Measurements from ENCODE around the gene ARRB2. TPM values are rescaled to one million over a fixed set of nuclear protein-coding genes. Genes with fewer than 3 reads are reported as not detected.

ARRB2 gene
- polyA plus RNA-seq, 1 donor (not counting 4 experiments of a cell fraction or from before 2014, with no cell fraction given): 11.5 TPM

- Histone ChIP-seq H3K4me3 (ENCODE audit: control insufficient read depth in 2 of 3, extremely low read depth in 1 of 3, insufficient read depth in 2 of 3, low read depth in 1 of 3, low read length in 3 of 3) (no peak overlapping the region), H3K9ac (ENCODE audit: control insufficient read depth, extremely low read depth, insufficient read depth, low read length) (no peak overlapping the region), H3K27ac (ENCODE audit: control insufficient read depth, insufficient read depth, low read length) (no peak overlapping the region), H4K20me1 (ENCODE audit: control insufficient read depth, extremely low read depth, insufficient read depth, low read length) (no peaks in the 10 kb centered on the region), H3K4me1 (ENCODE audit: control insufficient read depth, extremely low read depth, insufficient read depth, low read length) (no peaks in the 10 kb centered on the region), H2AFZ (ENCODE audit: control insufficient read depth, low read length) (no peak overlapping the region), H3K79me2 (ENCODE audit: control insufficient read depth, insufficient read depth, low read length) (no peaks in the 10 kb centered on the region), H3K4me2 (ENCODE audit: control insufficient read depth, extremely low read depth, insufficient read depth, low read depth, low read length) (no peak overlapping the region), H3K27me3 (ENCODE audit: control insufficient read depth, extremely low read depth, insufficient read depth, low read length) (peaks cover 15% of the 10 kb centered on the region), H3K36me3 (ENCODE audit: control insufficient read depth in 2 of 2, extremely low read depth in 1 of 2, insufficient read depth in 2 of 2, low read length in 2 of 2) (no peaks in the 10 kb centered on the region), H3K9me3 (ENCODE audit: control insufficient read depth, low read depth, low read length) (no peaks in the 10 kb centered on the region), H3K9me1 (ENCODE audit: control insufficient read depth, extremely low read depth, insufficient read depth, low read length) (no peaks in the 10 kb centered on the region)
- FAIRE-seq (no peak), DNase-seq (ENCODE audit: low read depth, low spot score) (no peak)
- dilution Hi-C loops (cut with MboI; ENCODE audit: extremely low pct_ligation_motif_present, low sequenced_read_pairs): no loop called here
- TF ChIP-seq EZH2 (IDR thresholded peaks at IDR 0.05; ENCODE audit: low read length) (no peak), CTCF (optimal IDR thresholded peaks at IDR 0.05 in 1 of 3, IDR thresholded peaks at IDR 0.05 in 1 of 3, conservative IDR thresholded peaks at IDR 0.05 in 1 of 3; ENCODE audit: extremely low read depth in 1 of 3, insufficient read depth in 2 of 3, low read length in 3 of 3) (no peak)
These were observed 34.9 kb downstream of the ARRB2 start for GRCh38 chr17:4744999-4745969.

- FAIRE-seq (no peak), DNase-seq (ENCODE audit: low read depth, low spot score) (no peak)
- Histone ChIP-seq H3K4me2 (ENCODE audit: control insufficient read depth, extremely low read depth, insufficient read depth, low read depth, low read length) (no peak overlapping the region), H3K9me3 (ENCODE audit: control insufficient read depth, low read depth, low read length) (no peaks in the 10 kb centered on the region), H3K36me3 (ENCODE audit: control insufficient read depth in 2 of 2, extremely low read depth in 1 of 2, insufficient read depth in 2 of 2, low read length in 2 of 2) (no peaks in the 10 kb centered on the region), H3K27ac (ENCODE audit: control insufficient read depth, insufficient read depth, low read length) (no peak overlapping the region), H3K79me2 (ENCODE audit: control insufficient read depth, insufficient read depth, low read length) (no peaks in the 10 kb centered on the region), H3K27me3 (ENCODE audit: control insufficient read depth, extremely low read depth, insufficient read depth, low read length) (peaks cover 6% of the 10 kb centered on the region), H4K20me1 (ENCODE audit: control insufficient read depth, extremely low read depth, insufficient read depth, low read length) (no peaks in the 10 kb centered on the region), H2AFZ (ENCODE audit: control insufficient read depth, low read length) (no peak overlapping the region), H3K9me1 (ENCODE audit: control insufficient read depth, extremely low read depth, insufficient read depth, low read length) (no peaks in the 10 kb centered on the region), H3K4me1 (ENCODE audit: control insufficient read depth, extremely low read depth, insufficient read depth, low read length) (no peaks in the 10 kb centered on the region), H3K4me3 (ENCODE audit: control insufficient read depth in 2 of 3, extremely low read depth in 1 of 3, insufficient read depth in 2 of 3, low read depth in 1 of 3, low read length in 3 of 3) (no peak overlapping the region), H3K9ac (ENCODE audit: control insufficient read depth, extremely low read depth, insufficient read depth, low read length) (no peak overlapping the region)
- TF ChIP-seq EZH2 (IDR thresholded peaks at IDR 0.05; ENCODE audit: low read length) (no peak), CTCF (optimal IDR thresholded peaks at IDR 0.05 in 1 of 3, IDR thresholded peaks at IDR 0.05 in 1 of 3, conservative IDR thresholded peaks at IDR 0.05 in 1 of 3; ENCODE audit: extremely low read depth in 1 of 3, insufficient read depth in 2 of 3, low read length in 3 of 3) (no peak)
- dilution Hi-C loops (cut with MboI; ENCODE audit: extremely low pct_ligation_motif_present, low sequenced_read_pairs): no loop called here
These were observed 37.4 kb downstream of the ARRB2 start for GRCh38 chr17:4747847-4748246.
